T-helper 1 cell treated with Interleukin-12 subunit alpha and Interleukin-12 subunit beta and Interleukin-4 antibody, amounts not matched to agents 30 μg/mL and 1 μg/mL, for 36 hours (primary cell): ENCODE data around the gene FBXO45.
"Not testable (repeated sequence)": the region's sequence is repeated elsewhere in the genome, so short reads cannot be mapped to it uniquely, and the experiment has no call there.

Experiments
- H3K27ac Mint-ChIP-seq: one replicate; pipeline ENCODE4 v1.8.0; 2021; ENCODE audit warnings: mild to moderate bottlenecking, mixed read lengths
- H3K27me3 Mint-ChIP-seq: one replicate; pipeline ENCODE4 v1.8.0; 2021; ENCODE audit warnings: low read depth, mixed read lengths
- H3K36me3 Mint-ChIP-seq: one replicate; pipeline ENCODE4 v1.8.0; 2021; ENCODE audit warnings: low read depth, mixed read lengths
- H3K4me1 Mint-ChIP-seq: one replicate; pipeline ENCODE4 v1.8.0; 2021; ENCODE audit warnings: low read depth, mixed read lengths
- H3K4me3 Mint-ChIP-seq: one replicate; pipeline ENCODE4 v1.8.0; 2021; ENCODE audit warnings: mild to moderate bottlenecking, moderate library complexity, mixed read lengths
- H3K9me3 Mint-ChIP-seq: one replicate; pipeline ENCODE4 v1.8.0; 2021; ENCODE audit warnings: mixed read lengths

Gene FBXO45, protein sequence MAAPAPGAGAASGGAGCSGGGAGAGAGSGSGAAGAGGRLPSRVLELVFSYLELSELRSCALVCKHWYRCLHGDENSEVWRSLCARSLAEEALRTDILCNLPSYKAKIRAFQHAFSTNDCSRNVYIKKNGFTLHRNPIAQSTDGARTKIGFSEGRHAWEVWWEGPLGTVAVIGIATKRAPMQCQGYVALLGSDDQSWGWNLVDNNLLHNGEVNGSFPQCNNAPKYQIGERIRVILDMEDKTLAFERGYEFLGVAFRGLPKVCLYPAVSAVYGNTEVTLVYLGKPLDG

DNA sequence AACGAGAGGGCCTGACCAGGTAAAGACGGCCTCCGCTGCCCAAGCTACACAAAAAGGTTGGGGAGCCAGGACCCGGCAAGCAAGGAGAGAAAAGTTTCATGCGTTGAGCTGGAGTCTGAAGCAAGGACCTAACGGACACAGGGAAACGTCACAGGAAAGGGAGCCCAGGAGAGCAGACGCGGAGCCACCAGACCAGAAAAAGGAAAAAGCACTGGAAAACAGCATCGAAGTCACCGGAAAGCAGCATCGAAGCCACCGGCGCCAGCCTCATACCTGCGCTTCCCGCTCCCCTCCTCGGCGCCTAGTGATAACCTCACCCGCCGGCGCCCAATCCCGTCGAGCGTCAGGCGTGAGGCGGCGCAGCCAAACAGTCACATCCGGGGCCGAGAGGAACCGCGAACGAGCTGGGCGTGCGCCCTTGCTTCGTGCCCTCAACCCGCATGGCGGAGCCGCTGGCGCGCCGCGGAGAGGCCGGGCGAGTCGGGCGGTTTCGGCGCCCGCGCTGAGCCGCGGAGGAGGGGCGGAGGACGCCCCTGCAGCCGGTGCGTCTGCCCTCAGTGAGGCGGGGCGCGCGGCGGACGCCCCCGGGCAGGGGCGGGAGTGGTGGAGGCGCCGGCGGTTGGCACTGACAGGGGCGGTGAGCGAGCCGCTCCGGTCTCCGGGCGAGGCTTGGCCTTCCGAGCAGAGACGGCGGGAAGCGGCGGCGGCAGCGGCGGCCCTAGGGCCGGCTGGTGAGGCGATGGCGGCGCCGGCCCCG, at the start of gene FBXO45, which contains the start of gene WDR53:
TSS of gene FBXO45 (plus strand) at position 415 of the 757 bp plus-strand sequence. CDS start at position 740, 325 bp downstream.
TSS of gene WDR53 (minus strand) at position 309 of the 757 bp plus-strand sequence. CDS start 7,079 bp downstream, outside the sequence.
- no peaks in the 10 kb centered on the region for H3K27me3 Mint-ChIP-seq
- no peaks in the 10 kb centered on the region for H3K9me3 Mint-ChIP-seq
- peak within 1 kb of the TSS; percentile 95 for H3K27ac Mint-ChIP-seq
- peaks cover 6% of the 10 kb centered on the region for H3K36me3 Mint-ChIP-seq
- H3K4me1 Mint-ChIP-seq = peaks cover 32% of the 10 kb centered on the region
- H3K4me3 Mint-ChIP-seq = peak within 1 kb of the TSS; percentile 98

DNA sequence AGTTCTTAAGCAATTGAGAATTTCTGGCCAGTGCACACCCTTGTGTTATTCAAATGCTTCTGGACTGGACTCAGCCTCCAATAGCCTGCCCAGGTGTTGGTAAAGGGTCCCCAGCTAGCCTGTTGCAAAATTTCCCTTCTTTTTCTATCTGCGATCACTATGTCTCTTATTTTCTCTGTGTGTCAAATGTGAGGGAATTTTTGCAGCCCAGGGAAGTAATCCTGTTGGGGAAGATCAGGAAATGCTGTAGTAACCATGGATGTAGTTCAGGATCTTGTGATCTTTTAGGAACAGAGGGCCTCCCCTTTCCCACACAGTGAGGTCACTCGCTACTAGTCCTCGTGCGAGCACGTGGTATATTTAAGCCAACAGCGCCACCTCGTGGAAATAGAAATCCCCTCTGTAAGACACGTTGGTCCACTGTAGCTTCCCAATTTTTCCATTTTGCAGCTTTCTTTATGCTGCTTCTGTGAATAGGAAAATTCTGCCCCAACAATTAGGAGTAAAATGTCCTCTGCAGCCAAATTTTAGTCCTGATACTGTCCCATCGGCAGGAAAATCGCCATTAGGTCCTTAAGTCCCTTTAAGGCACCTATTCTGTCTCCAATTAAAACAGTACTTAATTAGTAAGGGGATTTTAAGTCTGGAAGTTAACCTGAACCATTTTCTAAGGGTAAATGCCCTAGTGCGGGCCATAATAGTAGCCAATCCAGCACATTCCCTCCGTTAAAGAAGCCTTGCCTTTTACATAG, 49.3 kb upstream of the FBXO45 start:
- Mint-ChIP-seq H3K4me3 (no peak overlapping the region), H3K9me3 (peaks cover 54% of the 10 kb centered on the region), H3K27ac (no peak overlapping the region), H3K27me3 (peaks cover 13% of the 10 kb centered on the region), H3K4me1 (no peaks in the 10 kb centered on the region), H3K36me3 (peaks cover 7% of the 10 kb centered on the region)

DNA sequence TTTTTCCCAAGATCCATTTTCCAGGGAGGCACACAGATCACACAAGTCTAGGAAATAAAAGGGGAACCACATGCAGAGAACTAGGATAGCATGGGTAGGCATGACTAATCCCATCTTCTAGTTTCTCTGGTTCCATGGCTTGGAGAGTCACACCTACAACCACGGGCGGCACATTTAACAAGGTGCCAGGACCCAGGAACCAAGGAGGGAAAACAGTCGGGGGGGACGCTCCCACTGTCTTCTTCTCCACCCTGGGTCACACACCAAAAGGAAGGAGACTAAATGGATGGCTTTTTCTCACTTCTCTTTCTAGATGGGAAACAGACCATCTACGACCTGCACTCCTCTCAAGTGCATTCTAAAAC, 48.8 kb upstream of the FBXO45 start:
- peaks cover 7% of the 10 kb centered on the region for H3K36me3 Mint-ChIP-seq
- peaks cover 13% of the 10 kb centered on the region for H3K27me3 Mint-ChIP-seq
- H3K4me1 Mint-ChIP-seq = no peaks in the 10 kb centered on the region
- no peak overlapping the region for H3K27ac Mint-ChIP-seq
- H3K4me3 Mint-ChIP-seq = no peak overlapping the region
- H3K9me3 Mint-ChIP-seq = peaks cover 51% of the 10 kb centered on the region

DNA sequence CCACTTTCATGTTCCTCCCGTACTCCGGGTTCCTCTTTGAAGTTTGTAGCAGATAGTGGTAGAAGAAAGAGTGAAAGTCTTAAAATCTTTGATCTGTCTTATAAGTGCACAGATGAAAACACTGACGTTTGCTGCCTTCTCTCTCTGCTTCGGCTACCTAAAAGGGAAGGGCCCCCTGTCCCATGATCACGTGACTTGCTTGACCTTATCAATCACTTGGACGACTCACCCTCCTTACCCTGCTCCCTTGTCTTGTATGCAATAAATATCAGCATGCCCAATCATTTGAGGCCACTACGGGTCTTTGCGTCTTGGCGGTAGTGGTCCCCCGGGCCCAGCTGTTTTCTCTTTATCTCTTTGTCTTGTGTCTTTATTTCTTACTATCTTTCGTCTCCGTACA, 47.2 kb upstream of the FBXO45 start:
- H3K4me3 Mint-ChIP-seq, H3K27me3 Mint-ChIP-seq, H3K4me1 Mint-ChIP-seq, H3K27ac Mint-ChIP-seq, H3K36me3 Mint-ChIP-seq: not testable (repeated sequence)
- peaks cover 45% of the 10 kb centered on the region for H3K9me3 Mint-ChIP-seq

DNA sequence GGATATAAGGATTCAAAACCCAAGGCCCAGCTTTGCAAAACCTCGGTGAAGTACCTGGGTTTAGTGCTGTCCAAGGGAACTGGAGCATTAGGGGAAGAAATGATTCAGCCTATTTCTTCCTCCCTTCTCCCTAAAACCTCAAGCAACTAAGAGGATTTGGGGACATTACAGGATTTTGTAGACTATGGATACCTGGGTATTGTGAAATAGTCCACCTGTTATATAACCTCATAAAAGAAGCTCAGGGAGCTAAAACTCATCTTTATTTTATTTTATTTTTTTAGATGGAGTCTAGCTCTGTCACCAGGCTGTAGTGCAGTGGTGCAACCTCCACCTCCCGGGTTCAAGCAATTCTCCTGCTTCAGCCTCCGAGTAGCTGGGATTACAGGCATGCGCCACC, 44.6 kb upstream of the FBXO45 start:
- Mint-ChIP-seq H3K4me3 (no peak overlapping the region), H3K27me3 (no peaks in the 10 kb centered on the region), H3K4me1 (peaks cover 5% of the 10 kb centered on the region), H3K27ac (no peak overlapping the region), H3K9me3 (peaks cover 36% of the 10 kb centered on the region), H3K36me3 (peaks cover 3% of the 10 kb centered on the region)

DNA sequence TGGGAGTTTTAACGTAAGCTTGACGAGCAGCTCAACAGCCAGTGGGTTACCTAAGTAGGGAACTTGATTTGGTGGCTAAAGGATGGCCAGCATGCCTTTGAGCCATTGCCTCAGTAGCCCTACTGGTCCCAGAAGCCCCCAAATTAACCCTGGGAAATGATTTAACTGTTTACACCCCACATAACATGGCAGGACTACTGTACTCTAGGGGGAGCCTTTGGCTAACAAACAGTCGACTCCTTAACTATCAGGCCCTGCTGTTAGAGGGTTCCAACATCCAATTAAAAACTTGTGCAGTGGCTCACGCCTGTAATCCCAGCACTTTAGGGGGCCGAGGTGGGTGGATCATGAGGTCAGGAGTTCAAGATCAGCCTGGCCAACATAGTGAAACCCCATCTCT, 43.9 kb upstream of the FBXO45 start:
- Mint-ChIP-seq H3K36me3 (peaks cover 3% of the 10 kb centered on the region), H3K27me3 (no peaks in the 10 kb centered on the region), H3K4me3 (no peak overlapping the region), H3K4me1 (peaks cover 8% of the 10 kb centered on the region), H3K9me3 (peaks cover 29% of the 10 kb centered on the region), H3K27ac (no peak overlapping the region)

DNA sequence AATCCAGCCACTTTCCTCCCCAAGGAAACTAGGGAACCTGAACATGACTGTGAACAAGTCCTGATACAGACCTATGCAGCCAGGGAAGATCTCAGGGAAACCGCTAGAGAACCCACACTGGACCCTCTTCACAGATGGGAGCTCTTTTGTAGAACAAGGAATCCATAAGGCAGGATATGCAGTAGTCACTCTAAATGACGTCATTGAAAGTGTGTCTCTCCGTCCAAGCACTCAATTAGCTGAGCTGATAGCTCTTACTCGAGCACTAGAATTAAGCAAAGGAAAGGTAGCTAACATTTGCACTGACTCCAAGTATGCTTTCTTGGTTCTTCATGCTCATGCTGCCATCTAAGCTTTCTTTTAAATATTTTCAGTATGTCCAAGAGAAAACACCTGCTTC, 43.3 kb upstream of the FBXO45 start:
- Mint-ChIP-seq H3K27me3 (no peaks in the 10 kb centered on the region), H3K4me1 (peaks cover 8% of the 10 kb centered on the region), H3K27ac (no peak overlapping the region), H3K9me3 (peaks cover 23% of the 10 kb centered on the region), H3K4me3 (no peak overlapping the region), H3K36me3 (peaks cover 3% of the 10 kb centered on the region)

DNA sequence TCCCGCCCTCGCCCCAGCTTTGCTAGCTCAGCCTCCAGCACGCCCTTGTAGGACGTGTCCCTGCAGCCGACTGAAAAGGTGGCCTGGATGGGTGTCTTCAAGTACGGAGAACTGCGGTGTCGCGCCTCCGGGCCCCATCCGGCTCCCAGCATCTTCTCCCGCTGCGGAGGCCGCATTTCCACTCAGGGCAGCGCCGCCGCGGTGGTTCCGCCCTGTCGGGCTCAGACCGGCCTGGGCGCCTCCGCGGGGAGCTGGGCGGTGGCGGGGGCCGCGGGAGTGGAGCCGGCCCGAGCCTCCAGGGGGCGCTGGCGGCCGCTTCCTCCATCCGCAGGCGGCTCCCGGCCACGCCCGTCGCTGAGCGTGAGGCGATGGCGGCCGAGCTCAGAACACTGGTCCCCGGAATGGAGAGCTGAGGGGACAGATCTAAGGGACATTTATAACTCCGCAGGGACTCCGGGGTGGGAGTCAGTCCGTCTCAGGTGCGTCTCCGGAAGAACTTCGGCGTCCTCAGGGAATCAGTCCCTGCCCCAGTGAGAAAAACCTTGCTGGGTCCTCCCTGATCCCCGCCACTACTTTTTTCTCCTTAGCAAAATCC, 39.7 kb upstream of the FBXO45 start:
- peaks cover 2% of the 10 kb centered on the region for H3K36me3 Mint-ChIP-seq
- peaks cover 16% of the 10 kb centered on the region for H3K27me3 Mint-ChIP-seq
- H3K27ac Mint-ChIP-seq = peak overlapping the region; percentile 71
- H3K9me3 Mint-ChIP-seq = peaks cover 6% of the 10 kb centered on the region
- H3K4me3 Mint-ChIP-seq = peak overlapping the region; percentile 62
- peaks cover 8% of the 10 kb centered on the region for H3K4me1 Mint-ChIP-seq

DNA sequence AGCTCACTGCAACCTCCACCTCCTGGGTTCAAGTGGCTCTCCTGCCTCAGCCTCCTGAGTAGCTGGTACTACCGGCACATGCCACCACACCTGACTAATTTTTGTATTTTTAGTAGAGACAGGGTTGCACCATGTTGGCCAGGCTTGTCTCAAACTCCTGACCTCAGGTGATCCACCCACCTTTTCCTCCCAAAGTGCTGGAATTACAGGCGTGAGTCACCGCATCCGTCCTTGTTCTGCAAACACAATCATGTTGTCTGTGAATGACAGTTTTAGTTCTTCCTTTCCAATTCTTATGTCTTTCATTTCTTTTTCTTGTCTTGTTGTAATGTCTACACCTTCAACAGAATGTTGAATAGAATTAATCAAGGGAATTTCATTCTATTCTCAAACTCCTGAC, 37.0 kb upstream of the FBXO45 start:
- no peak overlapping the region for H3K4me3 Mint-ChIP-seq
- H3K9me3 Mint-ChIP-seq = peaks cover 6% of the 10 kb centered on the region
- H3K27ac Mint-ChIP-seq = peak overlapping the region; percentile 41
- H3K4me1 Mint-ChIP-seq = peaks cover 8% of the 10 kb centered on the region
- H3K36me3 Mint-ChIP-seq = peaks cover 2% of the 10 kb centered on the region
- peaks cover 19% of the 10 kb centered on the region for H3K27me3 Mint-ChIP-seq

DNA sequence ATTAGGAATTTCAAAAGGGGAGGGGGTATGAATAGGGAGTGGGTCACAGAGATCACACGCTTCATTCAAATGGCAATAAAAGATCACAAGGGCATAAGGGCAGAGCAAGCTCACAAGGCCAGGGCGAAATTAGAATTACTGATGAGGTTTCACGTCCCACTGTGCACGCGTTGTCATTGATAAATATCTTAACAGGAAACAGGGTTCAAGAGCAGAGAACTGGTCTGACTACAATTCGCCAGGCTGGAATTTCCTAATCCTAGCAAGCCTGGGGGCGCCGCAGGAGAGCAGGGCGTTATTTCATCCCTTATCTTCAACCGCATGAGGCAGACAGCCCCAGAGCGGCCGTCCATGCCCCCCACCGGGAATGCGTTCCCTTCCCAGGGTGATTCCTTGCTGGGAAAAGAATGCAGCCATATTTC, 35.2 kb upstream of the FBXO45 start:
- Mint-ChIP-seq H3K27me3 (peaks cover 23% of the 10 kb centered on the region), H3K27ac (no peak overlapping the region), H3K4me1 (peaks cover 8% of the 10 kb centered on the region), H3K36me3 (peaks cover 2% of the 10 kb centered on the region), H3K9me3 (peaks cover 6% of the 10 kb centered on the region), H3K4me3 (no peak overlapping the region)

DNA sequence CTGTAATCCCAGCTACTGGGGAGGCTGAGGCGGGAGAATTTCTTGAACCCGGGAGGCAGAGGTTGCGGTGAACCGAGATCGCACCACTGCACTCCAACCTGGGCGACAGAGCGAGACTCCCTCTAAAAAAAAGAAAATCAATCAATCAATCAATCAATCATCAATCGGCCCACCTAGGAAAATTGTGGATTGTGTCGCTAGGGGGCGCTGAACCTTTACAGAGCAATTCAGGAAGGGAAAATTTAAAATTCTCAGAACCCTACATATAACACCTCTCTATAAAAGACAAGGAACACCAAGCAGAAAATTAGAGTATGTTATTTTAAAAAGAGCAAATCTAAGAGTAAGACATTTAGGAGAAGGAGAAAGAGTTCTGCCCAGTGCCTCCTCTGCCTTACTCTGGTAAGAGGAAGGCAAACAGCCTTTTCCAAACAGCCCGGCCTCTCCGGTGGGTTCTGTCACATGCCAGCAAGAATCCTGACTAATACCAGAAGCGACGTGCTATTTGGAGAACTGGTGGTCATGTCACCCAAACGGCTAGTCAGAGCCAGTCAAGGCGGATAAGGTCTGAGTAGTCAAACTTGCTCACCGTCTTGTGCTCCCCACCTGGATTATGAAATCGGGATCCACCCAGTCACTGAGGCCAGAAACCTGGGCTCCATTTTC, 31.0 kb upstream of the FBXO45 start:
- H3K4me3 Mint-ChIP-seq = no peak overlapping the region
- no peaks in the 10 kb centered on the region for H3K9me3 Mint-ChIP-seq
- H3K36me3 Mint-ChIP-seq = no peaks in the 10 kb centered on the region
- H3K27me3 Mint-ChIP-seq = peaks cover 16% of the 10 kb centered on the region
- peaks cover 5% of the 10 kb centered on the region for H3K4me1 Mint-ChIP-seq
- H3K27ac Mint-ChIP-seq = no peak overlapping the region

DNA sequence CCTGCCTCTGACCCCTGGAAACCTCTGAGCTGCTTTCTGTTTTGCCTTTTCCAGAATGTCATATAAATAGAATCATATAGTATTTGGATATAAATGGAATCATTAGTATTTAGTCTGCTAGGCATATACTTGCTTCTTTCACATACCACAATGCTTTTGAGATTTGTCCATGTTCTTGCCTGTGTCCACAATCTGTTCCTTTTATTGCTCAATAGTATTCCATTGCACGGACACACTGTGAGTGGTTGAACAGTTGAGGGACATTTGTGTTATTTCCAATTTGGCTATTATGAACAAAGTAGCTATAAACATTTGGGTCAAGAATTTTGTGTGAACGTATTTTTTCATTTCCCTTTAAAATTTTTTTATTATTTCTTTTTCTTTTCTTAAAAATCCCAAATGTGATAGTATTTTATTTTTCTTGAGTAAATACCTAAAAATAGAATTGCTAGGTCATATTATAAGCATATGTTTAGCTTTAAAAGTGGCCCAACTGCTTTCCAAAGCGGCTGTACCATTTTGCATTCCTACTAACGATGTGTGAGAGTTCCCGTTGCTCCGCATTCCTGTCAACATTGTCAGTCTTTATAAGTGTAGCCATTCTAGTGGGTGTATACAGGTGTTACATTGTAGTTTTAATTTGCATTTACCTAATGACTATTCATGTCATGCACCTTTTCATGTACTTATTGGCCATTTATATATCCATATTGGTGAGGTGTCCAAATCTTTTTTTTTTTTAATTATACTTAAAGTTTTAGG, 26.6 kb upstream of the FBXO45 start:
- Mint-ChIP-seq H3K4me3 (no peak overlapping the region), H3K27me3 (peaks cover 22% of the 10 kb centered on the region), H3K9me3 (no peaks in the 10 kb centered on the region), H3K27ac (no peak overlapping the region), H3K4me1 (peaks cover 5% of the 10 kb centered on the region), H3K36me3 (no peaks in the 10 kb centered on the region)

DNA sequence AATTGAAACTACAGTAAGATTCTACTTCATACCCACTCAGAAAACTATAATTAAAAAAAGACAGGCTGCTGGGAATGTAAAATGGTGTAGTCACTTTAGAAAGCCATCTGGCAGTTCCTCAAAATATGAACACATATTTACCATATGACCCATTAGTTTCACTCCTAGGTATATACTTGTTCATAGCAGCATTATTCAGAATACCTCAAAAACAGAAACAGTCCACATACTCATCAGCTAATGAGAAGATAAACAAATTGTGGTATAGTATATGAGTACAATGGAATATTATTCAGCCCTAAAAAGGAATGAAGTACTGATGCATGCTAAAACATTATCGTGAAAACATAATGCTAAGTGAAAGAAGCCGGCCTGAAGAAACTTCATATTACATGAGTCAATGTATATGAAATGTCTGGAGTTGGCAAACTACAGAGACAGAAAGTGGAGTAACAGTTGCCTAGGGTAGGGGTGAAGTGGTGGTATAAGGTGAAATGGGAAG, 23.9 kb upstream of the FBXO45 start:
- no peak overlapping the region for H3K4me3 Mint-ChIP-seq
- H3K27me3 Mint-ChIP-seq = peaks cover 16% of the 10 kb centered on the region
- H3K27ac Mint-ChIP-seq = no peak overlapping the region
- peaks cover 4% of the 10 kb centered on the region for H3K36me3 Mint-ChIP-seq
- peaks cover 15% of the 10 kb centered on the region for H3K9me3 Mint-ChIP-seq
- H3K4me1 Mint-ChIP-seq = no peaks in the 10 kb centered on the region
